ENCODE data around the gene NUDT9. TPM values are rescaled to one million over a fixed set of nuclear protein-coding genes. Genes with fewer than 3 reads are reported as not detected.
"Not testable (repeated sequence)": the region's sequence is repeated elsewhere in the genome, so short reads cannot be mapped to it uniquely, and the experiment has no call there.

NUDT9 gene
- total RNA-seq, 4 donors from 2014 or later = 14.7 to 19.1 (median 17.1) TPM

GRCh38 chr4:87442889-87443288 is 20.5 kb downstream of the NUDT9 start:
- intact Hi-C loops (cut with DNase I) = no loop called here
- DNase-seq = no peak
- H3K27me3 ChIP-seq = no peaks in the 10 kb centered on the region
- no peak for TF ChIP-seq POLR2A (IDR thresholded peaks at IDR 0.05)
- TF ChIP-seq CTCF (IDR thresholded peaks at IDR 0.05) = no peak
- H3K4me3 ChIP-seq = no peak overlapping the region
- H3K27ac ChIP-seq = no peak overlapping the region
- H3K36me3 ChIP-seq = peaks cover 0 to 98% (median 3%) of the 10 kb centered on the region in 3 donors
- H3K9me3 ChIP-seq = no peaks in the 10 kb centered on the region
- H3K4me1 ChIP-seq = no peaks in the 10 kb centered on the region
- 78 to 79% methylated on average over 3 of the region's 3 CpGs for WGBS, 2 donors

GRCh38 chr4:87444741-87445140 is 22.4 kb downstream of the NUDT9 start:
- no peak overlapping the region for H3K4me3 ChIP-seq
- intact Hi-C loops (cut with DNase I) = no loop called here
- TF ChIP-seq CTCF (IDR thresholded peaks at IDR 0.05) = no peak
- no peak for TF ChIP-seq POLR2A (IDR thresholded peaks at IDR 0.05)
- no peak overlapping the region for H3K27ac ChIP-seq
- H3K36me3 ChIP-seq = peaks cover 0 to 97% (median 0%) of the 10 kb centered on the region in 3 donors
- no peaks in the 10 kb centered on the region for H3K4me1 ChIP-seq
- no peak for DNase-seq
- no peaks in the 10 kb centered on the region for H3K9me3 ChIP-seq
- WGBS, 2 donors = 93 to 100% methylated on average over 1 of the region's 1 CpG
- H3K27me3 ChIP-seq = no peaks in the 10 kb centered on the region

- 64 to 74% methylated on average over 3 of the region's 3 CpGs for WGBS, 2 donors
- H3K36me3 ChIP-seq = peaks cover 0 to 98% (median 0%) of the 10 kb centered on the region in 3 donors
- intact Hi-C loops (cut with DNase I) = no loop called here
- no peak for DNase-seq
- H3K4me1 ChIP-seq = no peaks in the 10 kb centered on the region
- H3K4me3 ChIP-seq = no peak overlapping the region
- TF ChIP-seq POLR2A (IDR thresholded peaks at IDR 0.05) (no peak), CTCF (IDR thresholded peaks at IDR 0.05) (no peak)
- no peaks in the 10 kb centered on the region for H3K27me3 ChIP-seq
- H3K9me3 ChIP-seq = no peaks in the 10 kb centered on the region
- H3K27ac ChIP-seq = no peak overlapping the region
Measured at GRCh38 chr4:87445964-87446363, 23.6 kb downstream of the NUDT9 start.

- H3K27me3 ChIP-seq; H3K27ac ChIP-seq; H3K4me3 ChIP-seq; H3K4me1 ChIP-seq; H3K9me3 ChIP-seq; intact Hi-C loops (cut with DNase I); DNase-seq: not testable (repeated sequence)
- peaks cover 0 to 98% (median 0%) of the 10 kb centered on the region in 3 donors for H3K36me3 ChIP-seq
- WGBS, 2 donors = 93 to 95% methylated on average over 6 of the region's 6 CpGs
Measured at GRCh38 chr4:87446375-87446774, 24.0 kb downstream of the NUDT9 start.

- H3K4me3 ChIP-seq = no peak overlapping the region
- H3K4me1 ChIP-seq = no peaks in the 10 kb centered on the region
- no peak overlapping the region for H3K27ac ChIP-seq
- no peaks in the 10 kb centered on the region for H3K27me3 ChIP-seq
- H3K9me3 ChIP-seq = no peaks in the 10 kb centered on the region
- intact Hi-C loops (cut with DNase I) = no loop called here
- no peak for DNase-seq
- peaks cover 0 to 96% (median 0%) of the 10 kb centered on the region in 3 donors for H3K36me3 ChIP-seq
- TF ChIP-seq POLR2A (IDR thresholded peaks at IDR 0.05) (no peak), CTCF (IDR thresholded peaks at IDR 0.05) (peak in 1 of 6 experiments; percentile 5)
Measured at GRCh38 chr4:87451537-87451936, 29.2 kb downstream of the NUDT9 start.

GRCh38 chr4:87458913-87459312 is 36.5 kb downstream of the NUDT9 start:
- TF ChIP-seq POLR2A (IDR thresholded peaks at IDR 0.05) (no peak), CTCF (IDR thresholded peaks at IDR 0.05) (no peak)
- Histone ChIP-seq H3K27ac (no peak overlapping the region), H3K4me3 (no peak overlapping the region), H3K4me1 (no peaks in the 10 kb centered on the region), H3K36me3 (peaks cover 0 to 58% (median 0%) of the 10 kb centered on the region in 3 donors), H3K27me3 (no peaks in the 10 kb centered on the region), H3K9me3 (no peaks in the 10 kb centered on the region)
- intact Hi-C loops (cut with DNase I) = no loop called here
- DNase-seq = no peak
- 94 to 96% methylated on average over 4 of the region's 4 CpGs for WGBS, 2 donors

Data from esophagus squamous epithelium (tissue), 5 donors.